Activated T-cell treated with anti-CD3 and anti-CD28 coated beads, Interleukin-2, amount 50 U/mL, for 4 hours (primary cell): ENCODE measurements around the gene RPL13. TPM values are rescaled to one million over a fixed set of nuclear protein-coding genes. Genes with fewer than 3 reads are reported as not detected.
A peak's percentile ranks its signal among the peaks of the same experiment; 100 is the strongest.
"Not testable (repeated sequence)": the region's sequence is repeated elsewhere in the genome, so short reads cannot be mapped to it uniquely, and the experiment has no call there.

ENCODE experiments used
- ATAC-seq, 2 donors: fragments of 200-7000 bp; cut with Tn5 transposase; one replicate each; pipeline ENCODE4 v1.10.0; 2021
- DNase-seq: peaks from one replicate; pipeline ENCODE4 v3.0.0-alpha.2; 2020
- H3K27me3 Mint-ChIP-seq: one replicate; pipeline ENCODE4 v1.8.0; 2021; ENCODE audit warnings: low read depth, mixed read lengths
- H3K36me3 Mint-ChIP-seq: one replicate; pipeline ENCODE4 v1.8.0; 2022; ENCODE audit warnings: mixed read lengths; ENCODE audit not compliant: insufficient read depth
- H3K4me1 Mint-ChIP-seq: one replicate; pipeline ENCODE4 v1.8.0; 2021; ENCODE audit warnings: low read depth, mixed read lengths
- H3K4me3 Mint-ChIP-seq: one replicate; pipeline ENCODE4 v1.8.0; 2021; ENCODE audit warnings: mild to moderate bottlenecking, moderate library complexity, mixed read lengths
- H3K9me3 Mint-ChIP-seq: one replicate; pipeline ENCODE4 v1.8.0; 2021; ENCODE audit warnings: mixed read lengths
- total RNA-seq, 3 donors: library from RNA; stranded (reverse); gene quantifications; one replicate each; pipeline ENCODE4 v1.2.1, GENCODE V29; 2021

Gene RPL13
- total RNA-seq, 3 donors from 2014 or later: 3,320 to 3,425 (median 3,389) TPM

- DNase-seq: no peak
- H3K27me3 Mint-ChIP-seq: no peaks in the 10 kb centered on the region
- ATAC-seq: no peak
- H3K36me3 Mint-ChIP-seq: no peaks in the 10 kb centered on the region
- H3K4me1 Mint-ChIP-seq: no peaks in the 10 kb centered on the region
- H3K9me3 Mint-ChIP-seq: no peaks in the 10 kb centered on the region
- no peak overlapping the region for H3K4me3 Mint-ChIP-seq
Measured at GRCh38 chr16:89586218-89586617, 25.7 kb downstream of the RPL13 start.

- H3K27me3 Mint-ChIP-seq: no peaks in the 10 kb centered on the region
- H3K36me3 Mint-ChIP-seq: no peaks in the 10 kb centered on the region
- H3K4me3 Mint-ChIP-seq: no peak overlapping the region
- H3K9me3 Mint-ChIP-seq: no peaks in the 10 kb centered on the region
- no peaks in the 10 kb centered on the region for H3K4me1 Mint-ChIP-seq
- ATAC-seq: peak; percentile 31 to 42
- DNase-seq: no peak
Measured at GRCh38 chr16:89586853-89587252, 26.4 kb downstream of the RPL13 start.

GRCh38 chr16:89587676-89588075 is 27.2 kb downstream of the RPL13 start:
- H3K4me1 Mint-ChIP-seq, H3K4me3 Mint-ChIP-seq, DNase-seq, H3K27me3 Mint-ChIP-seq, ATAC-seq, H3K9me3 Mint-ChIP-seq, H3K36me3 Mint-ChIP-seq: not testable (repeated sequence)

GRCh38 chr16:89588413-89589109 is 28.1 kb downstream of the RPL13 start:
- ATAC-seq (no peak), DNase-seq (no peak)
- no peaks in the 10 kb centered on the region for H3K36me3 Mint-ChIP-seq
- H3K4me3 Mint-ChIP-seq: no peak overlapping the region
- no peaks in the 10 kb centered on the region for H3K9me3 Mint-ChIP-seq
- H3K27me3 Mint-ChIP-seq: no peaks in the 10 kb centered on the region
- peaks cover 3% of the 10 kb centered on the region for H3K4me1 Mint-ChIP-seq

- ATAC-seq (no peak), DNase-seq (no peak)
- Mint-ChIP-seq H3K36me3 (no peaks in the 10 kb centered on the region), H3K9me3 (no peaks in the 10 kb centered on the region), H3K27me3 (no peaks in the 10 kb centered on the region), H3K4me3 (no peak overlapping the region), H3K4me1 (peaks cover 11% of the 10 kb centered on the region)
Measured at GRCh38 chr16:89589241-89589926, 28.9 kb downstream of the RPL13 start.

GRCh38 chr16:89593841-89594240 is 33.4 kb downstream of the RPL13 start:
- H3K9me3 Mint-ChIP-seq: no peaks in the 10 kb centered on the region
- H3K4me3 Mint-ChIP-seq: no peak overlapping the region
- H3K27me3 Mint-ChIP-seq: no peaks in the 10 kb centered on the region
- DNase-seq (no peak), ATAC-seq (peak; percentile 58 to 70)
- H3K4me1 Mint-ChIP-seq: peaks cover 11% of the 10 kb centered on the region
- H3K36me3 Mint-ChIP-seq: no peaks in the 10 kb centered on the region

- H3K4me3 Mint-ChIP-seq: no peak overlapping the region
- H3K36me3 Mint-ChIP-seq: no peaks in the 10 kb centered on the region
- H3K27me3 Mint-ChIP-seq: no peaks in the 10 kb centered on the region
- ATAC-seq (no peak), DNase-seq (no peak)
- peaks cover 14% of the 10 kb centered on the region for H3K4me1 Mint-ChIP-seq
- no peaks in the 10 kb centered on the region for H3K9me3 Mint-ChIP-seq
Measured at GRCh38 chr16:89595330-89596060, 35.0 kb downstream of the RPL13 start.

GRCh38 chr16:89596061-89596689 is 35.7 kb downstream of the RPL13 start:
- no peaks in the 10 kb centered on the region for H3K9me3 Mint-ChIP-seq
- peaks cover 14% of the 10 kb centered on the region for H3K4me1 Mint-ChIP-seq
- no peak for ATAC-seq
- H3K4me3 Mint-ChIP-seq: no peak overlapping the region
- H3K27me3 Mint-ChIP-seq: no peaks in the 10 kb centered on the region
- no peak for DNase-seq
- H3K36me3 Mint-ChIP-seq: no peaks in the 10 kb centered on the region

GRCh38 chr16:89596957-89597649 is 36.6 kb downstream of the RPL13 start:
- ATAC-seq: no peak
- no peak overlapping the region for H3K4me3 Mint-ChIP-seq
- peaks cover 17% of the 10 kb centered on the region for H3K4me1 Mint-ChIP-seq
- H3K36me3 Mint-ChIP-seq: no peaks in the 10 kb centered on the region
- H3K27me3 Mint-ChIP-seq: no peaks in the 10 kb centered on the region
- H3K9me3 Mint-ChIP-seq: no peaks in the 10 kb centered on the region
- no peak for DNase-seq

- DNase-seq (no peak), ATAC-seq (no peak)
- H3K4me3 Mint-ChIP-seq: no peak overlapping the region
- no peaks in the 10 kb centered on the region for H3K36me3 Mint-ChIP-seq
- H3K4me1 Mint-ChIP-seq: peaks cover 28% of the 10 kb centered on the region
- H3K9me3 Mint-ChIP-seq: no peaks in the 10 kb centered on the region
- H3K27me3 Mint-ChIP-seq: peaks cover 4% of the 10 kb centered on the region
Measured at GRCh38 chr16:89598199-89598598, 37.7 kb downstream of the RPL13 start.

- DNase-seq (no peak), ATAC-seq (no peak)
- Mint-ChIP-seq H3K36me3 (no peaks in the 10 kb centered on the region), H3K9me3 (no peaks in the 10 kb centered on the region), H3K4me1 (peaks cover 16% of the 10 kb centered on the region), H3K4me3 (no peak overlapping the region), H3K27me3 (peaks cover 4% of the 10 kb centered on the region)
Measured at GRCh38 chr16:89599451-89599858, 39.0 kb downstream of the RPL13 start.

GRCh38 chr16:89599902-89600301 is 39.4 kb downstream of the RPL13 start:
- H3K4me1 Mint-ChIP-seq: peaks cover 16% of the 10 kb centered on the region
- H3K27me3 Mint-ChIP-seq: peaks cover 4% of the 10 kb centered on the region
- H3K4me3 Mint-ChIP-seq: no peak overlapping the region
- H3K9me3 Mint-ChIP-seq: no peaks in the 10 kb centered on the region
- DNase-seq (no peak), ATAC-seq (no peak)
- no peaks in the 10 kb centered on the region for H3K36me3 Mint-ChIP-seq

GRCh38 chr16:89600427-89600826 is 39.9 kb downstream of the RPL13 start:
- no peaks in the 10 kb centered on the region for H3K9me3 Mint-ChIP-seq
- peaks cover 16% of the 10 kb centered on the region for H3K4me1 Mint-ChIP-seq
- DNase-seq (no peak), ATAC-seq (no peak)
- peaks cover 4% of the 10 kb centered on the region for H3K27me3 Mint-ChIP-seq
- no peak overlapping the region for H3K4me3 Mint-ChIP-seq
- no peaks in the 10 kb centered on the region for H3K36me3 Mint-ChIP-seq

GRCh38 chr16:89600956-89601355 is 40.5 kb downstream of the RPL13 start:
- Mint-ChIP-seq H3K4me3 (no peak overlapping the region), H3K4me1 (peaks cover 16% of the 10 kb centered on the region), H3K36me3 (no peaks in the 10 kb centered on the region), H3K9me3 (no peaks in the 10 kb centered on the region), H3K27me3 (peaks cover 4% of the 10 kb centered on the region)
- ATAC-seq (no peak), DNase-seq (no peak)
